Bronchial epithelial cell (primary cell): ENCODE measurements around the gene NELL2. TPM values are rescaled to one million over a fixed set of nuclear protein-coding genes. Genes with fewer than 3 reads are reported as not detected.

Experiments used
- DNase-seq: peaks from one replicate; pipeline ENCODE4 v3.0.0-alpha.2; 2010; ENCODE audit warnings: low read depth
- FAIRE-seq: peaks from 2 replicates; lab custom pipeline; 2011; peaks lifted over from hg19 to GRCh38; lab: Jason Lieb, UNC
- H3K27me3 ChIP-seq: 2 replicates; pipeline ENCODE4 v1.5.1; 2011; ENCODE audit warnings: low read length; ENCODE audit not compliant: control insufficient read depth, insufficient read depth
- H3K36me3 ChIP-seq: 2 replicates; pipeline ENCODE4 v1.5.1; 2011; ENCODE audit warnings: low read length; ENCODE audit not compliant: control insufficient read depth, insufficient read depth
- H3K4me3 ChIP-seq: 2 replicates; pipeline ENCODE4 v1.5.1; 2011; ENCODE audit warnings: mild to moderate bottlenecking, low read depth, low read length, control low read depth
- total RNA-seq: library from RNA; depleted of rRNA; stranded (reverse); fragments of >200 nt; gene quantifications from 2 replicates; pipeline ENCODE4 v1.2.1, GENCODE V29; 2014
- TF ChIP-seq, protein P1 (sequence below): IDR thresholded peaks from 2 replicates; pipeline ENCODE4 v1.5.1; 2011; ENCODE audit warnings: mild to moderate bottlenecking, moderate library complexity, low read length, control low read depth, inconsistent platforms; ENCODE audit not compliant: insufficient read depth, severe bottlenecking

The NELL2 gene
- total RNA-seq, 1 donor from 2014 or later: not detected

DNA sequence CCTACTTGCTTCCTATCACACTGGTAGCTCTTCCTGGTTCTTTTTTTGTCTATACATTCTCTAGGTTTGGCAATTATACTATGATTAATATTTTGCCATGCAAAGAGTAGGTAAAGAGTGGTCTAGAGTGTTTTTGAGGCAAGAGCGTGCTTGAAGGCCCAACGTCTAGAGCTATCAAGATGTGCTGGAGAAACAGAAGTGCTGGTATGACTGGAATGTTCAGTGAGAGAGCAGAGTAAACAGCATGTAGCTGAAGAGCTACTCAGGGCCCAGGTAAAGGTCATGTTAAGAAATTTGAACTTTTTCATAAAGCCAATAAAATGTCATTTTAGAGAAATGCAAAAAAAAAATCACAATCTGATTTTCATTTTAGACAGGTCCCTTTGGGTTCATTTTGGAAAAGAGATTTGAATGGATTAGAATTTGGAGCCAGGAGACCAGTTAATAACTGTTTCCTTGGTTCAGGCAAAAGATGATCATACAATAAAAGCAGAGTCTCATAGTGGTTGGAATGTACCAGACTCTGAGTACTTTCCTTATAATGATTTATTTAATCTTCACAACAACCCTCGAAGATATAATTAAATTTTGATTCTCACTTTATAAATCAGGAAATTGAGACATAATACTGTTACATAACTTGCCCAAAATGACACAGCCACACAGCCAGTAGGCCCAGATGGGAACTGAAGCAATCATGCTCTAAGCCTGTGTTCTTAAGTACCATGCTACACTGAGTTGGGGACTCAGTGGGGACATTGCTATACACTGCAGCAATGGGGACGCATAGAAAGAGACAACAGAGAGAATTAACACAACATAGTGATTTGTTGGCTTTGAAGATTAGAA, 350.1 kb downstream of the NELL2 start:
- no peak for DNase-seq
- TF ChIP-seq, protein P1, sequence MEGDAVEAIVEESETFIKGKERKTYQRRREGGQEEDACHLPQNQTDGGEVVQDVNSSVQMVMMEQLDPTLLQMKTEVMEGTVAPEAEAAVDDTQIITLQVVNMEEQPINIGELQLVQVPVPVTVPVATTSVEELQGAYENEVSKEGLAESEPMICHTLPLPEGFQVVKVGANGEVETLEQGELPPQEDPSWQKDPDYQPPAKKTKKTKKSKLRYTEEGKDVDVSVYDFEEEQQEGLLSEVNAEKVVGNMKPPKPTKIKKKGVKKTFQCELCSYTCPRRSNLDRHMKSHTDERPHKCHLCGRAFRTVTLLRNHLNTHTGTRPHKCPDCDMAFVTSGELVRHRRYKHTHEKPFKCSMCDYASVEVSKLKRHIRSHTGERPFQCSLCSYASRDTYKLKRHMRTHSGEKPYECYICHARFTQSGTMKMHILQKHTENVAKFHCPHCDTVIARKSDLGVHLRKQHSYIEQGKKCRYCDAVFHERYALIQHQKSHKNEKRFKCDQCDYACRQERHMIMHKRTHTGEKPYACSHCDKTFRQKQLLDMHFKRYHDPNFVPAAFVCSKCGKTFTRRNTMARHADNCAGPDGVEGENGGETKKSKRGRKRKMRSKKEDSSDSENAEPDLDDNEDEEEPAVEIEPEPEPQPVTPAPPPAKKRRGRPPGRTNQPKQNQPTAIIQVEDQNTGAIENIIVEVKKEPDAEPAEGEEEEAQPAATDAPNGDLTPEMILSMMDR: no peak
- H3K27me3 ChIP-seq: no peaks in the 10 kb centered on the region
- no peak for FAIRE-seq
- no peak overlapping the region for H3K4me3 ChIP-seq
- H3K36me3 ChIP-seq: no peaks in the 10 kb centered on the region

DNA sequence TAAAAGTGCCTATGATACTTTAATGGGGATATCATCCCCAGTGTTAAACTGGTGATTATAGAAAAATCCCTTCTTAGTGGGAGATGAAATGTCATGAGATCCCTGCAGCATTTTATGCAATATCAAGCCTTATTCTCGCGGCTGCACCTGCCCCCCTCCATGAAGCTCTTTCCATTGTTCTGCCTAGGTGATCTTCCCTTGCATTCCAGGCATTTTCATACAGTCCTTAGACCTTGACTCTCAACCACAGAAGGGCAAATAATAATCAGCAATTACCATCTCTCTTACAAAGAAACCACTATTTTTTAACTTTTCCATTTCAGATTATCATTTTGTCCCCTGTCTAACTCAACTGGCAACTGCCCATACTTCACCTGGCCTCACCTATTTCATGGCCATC, 352.3 kb downstream of the NELL2 start:
- Histone ChIP-seq H3K36me3 (no peaks in the 10 kb centered on the region), H3K27me3 (no peaks in the 10 kb centered on the region), H3K4me3 (no peak overlapping the region)
- DNase-seq (no peak), FAIRE-seq (no peak)
- TF ChIP-seq, protein P1: no peak

DNA sequence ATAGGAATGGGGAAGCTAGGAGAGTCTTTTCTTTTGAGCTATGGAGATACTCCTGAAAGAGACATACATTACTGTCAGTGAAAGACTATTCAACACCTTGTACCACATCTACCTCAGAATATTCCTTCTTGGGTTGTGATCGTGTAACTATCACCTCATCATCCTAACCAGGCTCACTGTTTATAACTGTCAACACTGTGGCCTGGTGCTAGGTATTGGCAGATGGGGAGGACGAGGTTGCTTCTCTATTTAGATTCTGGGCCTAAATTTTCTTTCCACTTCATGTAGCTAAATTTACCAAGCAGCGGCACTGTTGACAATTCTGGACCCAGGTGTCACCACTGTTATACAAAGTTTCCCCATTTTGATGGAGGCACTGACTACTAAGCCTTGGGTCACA, 354.4 kb downstream of the NELL2 start:
- H3K36me3 ChIP-seq: no peaks in the 10 kb centered on the region
- H3K27me3 ChIP-seq: no peaks in the 10 kb centered on the region
- FAIRE-seq: no peak
- TF ChIP-seq, protein P1: no peak
- no peak for DNase-seq
- H3K4me3 ChIP-seq: no peak overlapping the region

DNA sequence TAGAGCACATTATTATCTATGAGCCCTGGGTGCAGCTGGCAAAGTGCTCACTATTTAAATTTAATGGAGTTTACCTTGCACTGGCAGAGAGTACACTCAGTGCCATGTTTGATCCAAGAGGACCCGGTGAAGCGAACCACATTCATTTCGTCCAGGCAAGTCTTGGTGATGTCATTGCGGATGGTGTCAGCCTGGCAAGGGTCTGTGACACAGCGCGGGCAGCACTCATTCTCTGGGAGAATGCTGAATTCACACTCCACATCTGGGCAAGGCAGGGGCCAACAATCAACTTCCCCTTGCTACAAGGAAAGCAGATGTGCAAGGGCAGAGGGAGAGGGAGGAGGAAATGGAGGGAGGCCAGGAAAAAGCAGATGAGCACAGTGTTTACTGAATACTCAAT, 356.2 kb downstream of the NELL2 start:
- H3K27me3 ChIP-seq: no peaks in the 10 kb centered on the region
- no peak for DNase-seq
- H3K4me3 ChIP-seq: no peak overlapping the region
- no peaks in the 10 kb centered on the region for H3K36me3 ChIP-seq
- no peak for FAIRE-seq
- TF ChIP-seq, protein P1: no peak

DNA sequence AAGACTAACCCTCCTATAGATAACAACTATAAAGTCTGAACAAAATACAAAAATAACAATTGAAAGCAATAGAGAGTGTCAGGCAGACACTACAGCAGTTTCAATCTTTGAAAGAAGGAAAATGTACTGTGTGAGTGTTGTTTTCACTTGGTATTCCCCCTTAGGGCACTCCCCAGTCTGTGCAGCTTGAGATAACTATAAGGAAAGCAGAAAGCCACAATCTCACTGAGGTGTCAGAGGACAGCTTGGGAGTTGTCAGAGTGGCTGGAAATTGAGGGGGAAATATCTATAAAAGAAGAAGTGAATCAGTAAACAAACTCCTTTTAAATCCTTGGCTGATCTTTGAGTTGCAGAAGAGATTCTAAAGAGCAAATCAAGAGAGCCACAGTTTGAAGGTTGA, 364.8 kb downstream of the NELL2 start:
- H3K36me3 ChIP-seq: no peaks in the 10 kb centered on the region
- TF ChIP-seq, protein P1: no peak
- no peak overlapping the region for H3K4me3 ChIP-seq
- no peaks in the 10 kb centered on the region for H3K27me3 ChIP-seq
- FAIRE-seq (no peak), DNase-seq (no peak)
